HEK293 (cell line): ENCODE results near the gene RIN1.

Source experiments
- BCL11A ChIP-seq: fragments of 450-650 bp; formaldehyde crosslinking; IDR thresholded peaks from 2 replicates; pipeline ENCODE4 v1.5.1; 2016; ENCODE audit warnings: low read depth, missing biosample characterization, missing genetic modification characterization
- EGR2 ChIP-seq: fragments of 450-650 bp; formaldehyde crosslinking; IDR thresholded peaks from 2 replicates; pipeline ENCODE4 v1.5.1; 2016; ENCODE audit warnings: low read depth, missing biosample characterization, missing genetic modification characterization
- KLF9 ChIP-seq: fragments of 450-650 bp; formaldehyde crosslinking; IDR thresholded peaks from 2 replicates; pipeline ENCODE4 v1.5.1; 2016; ENCODE audit warnings: missing biosample characterization, missing genetic modification characterization, low read depth
- RBAK ChIP-seq: fragments of 450-650 bp; formaldehyde crosslinking; IDR thresholded peaks from 2 replicates; pipeline ENCODE4 v1.5.1; 2016; ENCODE audit warnings: missing biosample characterization, missing genetic modification characterization
- WT1 ChIP-seq: fragments of 450-650 bp; formaldehyde crosslinking; IDR thresholded peaks from 2 replicates; pipeline ENCODE4 v1.5.1; 2016; ENCODE audit warnings: missing biosample characterization, missing genetic modification characterization
- ZBTB8A ChIP-seq: fragments of 450-650 bp; formaldehyde crosslinking; IDR thresholded peaks from 2 replicates; pipeline ENCODE4 v1.5.1; 2016; ENCODE audit warnings: missing biosample characterization, missing genetic modification characterization
- ZFP41 ChIP-seq: fragments of 450-650 bp; formaldehyde crosslinking; IDR thresholded peaks from 2 replicates; pipeline ENCODE4 v1.5.1; 2016; ENCODE audit warnings: missing biosample characterization, missing genetic modification characterization, borderline replicate concordance
- ZNF19 ChIP-seq: fragments of 450-650 bp; formaldehyde crosslinking; IDR thresholded peaks from 2 replicates; pipeline ENCODE4; 2016; ENCODE audit warnings: missing biosample characterization, missing genetic modification characterization, low read depth
- ZNF2 ChIP-seq: fragments of 450-650 bp; formaldehyde crosslinking; IDR thresholded peaks from 2 replicates; pipeline ENCODE4 v1.5.1; 2016; ENCODE audit warnings: missing biosample characterization, missing genetic modification characterization
- ZNF23 ChIP-seq: fragments of 450-650 bp; formaldehyde crosslinking; IDR thresholded peaks from 2 replicates; pipeline ENCODE4 v1.5.1; 2016; ENCODE audit warnings: missing biosample characterization, missing genetic modification characterization, borderline replicate concordance
- ZNF248 ChIP-seq: fragments of 450-650 bp; formaldehyde crosslinking; IDR thresholded peaks from 2 replicates; pipeline ENCODE4 v1.5.1; 2017; ENCODE audit warnings: missing biosample characterization, missing genetic modification characterization
- ZNF324 ChIP-seq: fragments of 450-650 bp; formaldehyde crosslinking; IDR thresholded peaks from 2 replicates; pipeline ENCODE4 v1.5.1; 2016; ENCODE audit warnings: missing biosample characterization, missing genetic modification characterization
- ZNF426 ChIP-seq: fragments of 450-650 bp; formaldehyde crosslinking; IDR thresholded peaks from 2 replicates; pipeline ENCODE4 v1.5.1; 2017; ENCODE audit warnings: missing biosample characterization, missing genetic modification characterization, mild to moderate bottlenecking, inconsistent platforms, moderate library complexity
- ZNF529 ChIP-seq: fragments of 450-650 bp; formaldehyde crosslinking; IDR thresholded peaks from 2 replicates; pipeline ENCODE4 v1.5.1; 2017; ENCODE audit warnings: missing genetic modification characterization, missing biosample characterization; ENCODE audit not compliant: insufficient replicate concordance
- ZNF549 ChIP-seq: fragments of 450-650 bp; IDR thresholded peaks from 2 replicates; pipeline ENCODE4 v1.5.1; 2018; ENCODE audit warnings: missing biosample characterization, missing genetic modification characterization, mild to moderate bottlenecking, inconsistent platforms, moderate library complexity
- ZNF600 ChIP-seq: fragments of 450-650 bp; formaldehyde crosslinking; IDR thresholded peaks from 2 replicates; pipeline ENCODE4 v1.5.1; 2016; ENCODE audit warnings: missing biosample characterization, missing genetic modification characterization
- ZNF621 ChIP-seq: fragments of 450-650 bp; formaldehyde crosslinking; IDR thresholded peaks from 2 replicates; pipeline ENCODE4 v1.5.1; 2017; ENCODE audit warnings: missing biosample characterization, missing genetic modification characterization
- TF ChIP-seq, protein P1 (sequence below): fragments of 450-650 bp; formaldehyde crosslinking; IDR thresholded peaks from 2 replicates; pipeline ENCODE4 v1.5.1; 2017; ENCODE audit warnings: missing biosample characterization, missing genetic modification characterization
- TF ChIP-seq, protein P2 (sequence below): fragments of 450-650 bp; formaldehyde crosslinking; optimal IDR thresholded peaks from 2 replicates; pipeline ENCODE3; 2016; ENCODE audit warnings: missing biosample characterization, mild to moderate bottlenecking, missing genetic modification characterization
- TF ChIP-seq, protein P3 (sequence below): fragments of 450-650 bp; formaldehyde crosslinking; IDR thresholded peaks from 2 replicates; pipeline ENCODE4 v1.5.1; 2017; ENCODE audit warnings: missing biosample characterization, missing genetic modification characterization
- TF ChIP-seq, protein P4 (sequence below): fragments of 450-650 bp; formaldehyde crosslinking; IDR thresholded peaks from 2 replicates; pipeline ENCODE4 v1.5.1; 2016; ENCODE audit warnings: missing biosample characterization, missing genetic modification characterization

Gene RIN1

DNA sequence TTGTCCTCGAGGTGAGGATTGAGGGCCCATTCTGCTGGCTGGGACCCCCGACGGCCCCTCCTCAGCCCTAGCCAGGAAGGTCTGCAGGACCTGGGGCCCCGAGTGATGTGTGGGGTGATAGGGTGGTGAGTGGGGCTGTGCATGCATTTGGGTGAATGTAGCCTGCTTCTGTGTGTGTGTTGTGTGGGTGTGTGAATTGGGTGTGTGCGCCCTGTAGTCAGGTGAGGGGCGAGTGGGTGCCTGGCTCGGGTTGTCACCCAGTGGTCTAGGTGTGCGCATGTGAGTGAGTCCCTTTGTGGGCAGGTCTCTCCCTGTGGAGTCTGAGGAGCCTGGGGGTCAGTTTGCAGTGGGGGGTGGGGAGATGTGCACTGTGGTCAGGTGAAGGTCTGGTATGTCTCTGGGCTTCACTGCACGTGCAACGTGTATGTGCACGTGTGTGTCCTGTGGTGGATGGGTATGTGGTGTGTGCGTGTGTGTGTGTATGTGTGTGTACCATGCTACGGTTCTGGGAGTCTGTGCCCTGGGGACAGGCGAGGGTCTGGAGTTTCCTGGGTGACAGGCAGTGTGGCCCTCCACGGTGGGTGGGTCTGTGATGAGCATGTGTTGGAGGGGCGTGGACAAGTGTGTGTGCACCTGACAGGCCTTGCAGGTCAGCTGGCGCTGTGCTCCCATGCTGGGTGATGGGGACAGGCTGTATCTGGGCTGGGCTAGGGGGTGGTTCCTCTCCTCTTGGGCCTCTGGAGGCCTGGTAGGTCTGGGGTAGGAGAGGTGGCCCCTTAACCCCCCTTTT lies 43.5 kb downstream of the RIN1 start (continued):
- no peak for TF ChIP-seq ZNF621
- no peak for TF ChIP-seq ZFP41 (tag by site-specific recombination)
- no peak for TF ChIP-seq ZNF324 (tag by site-specific recombination)
- no peak for TF ChIP-seq ZBTB8A (tag by site-specific recombination)
- TF ChIP-seq ZNF23 (tag by site-specific recombination): no peak
- TF ChIP-seq, protein P1, sequence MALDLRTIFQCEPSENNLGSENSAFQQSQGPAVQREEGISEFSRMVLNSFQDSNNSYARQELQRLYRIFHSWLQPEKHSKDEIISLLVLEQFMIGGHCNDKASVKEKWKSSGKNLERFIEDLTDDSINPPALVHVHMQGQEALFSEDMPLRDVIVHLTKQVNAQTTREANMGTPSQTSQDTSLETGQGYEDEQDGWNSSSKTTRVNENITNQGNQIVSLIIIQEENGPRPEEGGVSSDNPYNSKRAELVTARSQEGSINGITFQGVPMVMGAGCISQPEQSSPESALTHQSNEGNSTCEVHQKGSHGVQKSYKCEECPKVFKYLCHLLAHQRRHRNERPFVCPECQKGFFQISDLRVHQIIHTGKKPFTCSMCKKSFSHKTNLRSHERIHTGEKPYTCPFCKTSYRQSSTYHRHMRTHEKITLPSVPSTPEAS (tag by site-specific recombination): peak; percentile 79
- peak; percentile 31; the same call in 1 of the 2 replicates for TF ChIP-seq KLF9 (tag by site-specific recombination)
- 0 out of 2 replicates have a peak, but pooled peaks have one; percentile 28 for TF ChIP-seq ZNF600
- TF ChIP-seq ZNF248 (tag by site-specific recombination): no peak
- TF ChIP-seq, protein P2, sequence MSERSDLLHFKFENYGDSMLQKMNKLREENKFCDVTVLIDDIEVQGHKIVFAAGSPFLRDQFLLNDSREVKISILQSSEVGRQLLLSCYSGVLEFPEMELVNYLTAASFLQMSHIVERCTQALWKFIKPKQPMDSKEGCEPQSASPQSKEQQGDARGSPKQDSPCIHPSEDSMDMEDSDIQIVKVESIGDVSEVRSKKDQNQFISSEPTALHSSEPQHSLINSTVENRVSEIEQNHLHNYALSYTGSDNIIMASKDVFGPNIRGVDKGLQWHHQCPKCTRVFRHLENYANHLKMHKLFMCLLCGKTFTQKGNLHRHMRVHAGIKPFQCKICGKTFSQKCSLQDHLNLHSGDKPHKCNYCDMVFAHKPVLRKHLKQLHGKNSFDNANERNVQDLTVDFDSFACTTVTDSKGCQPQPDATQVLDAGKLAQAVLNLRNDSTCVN (tag by site-specific recombination): no peak
- TF ChIP-seq RBAK (tag by site-specific recombination): no peak
- TF ChIP-seq, protein P3, sequence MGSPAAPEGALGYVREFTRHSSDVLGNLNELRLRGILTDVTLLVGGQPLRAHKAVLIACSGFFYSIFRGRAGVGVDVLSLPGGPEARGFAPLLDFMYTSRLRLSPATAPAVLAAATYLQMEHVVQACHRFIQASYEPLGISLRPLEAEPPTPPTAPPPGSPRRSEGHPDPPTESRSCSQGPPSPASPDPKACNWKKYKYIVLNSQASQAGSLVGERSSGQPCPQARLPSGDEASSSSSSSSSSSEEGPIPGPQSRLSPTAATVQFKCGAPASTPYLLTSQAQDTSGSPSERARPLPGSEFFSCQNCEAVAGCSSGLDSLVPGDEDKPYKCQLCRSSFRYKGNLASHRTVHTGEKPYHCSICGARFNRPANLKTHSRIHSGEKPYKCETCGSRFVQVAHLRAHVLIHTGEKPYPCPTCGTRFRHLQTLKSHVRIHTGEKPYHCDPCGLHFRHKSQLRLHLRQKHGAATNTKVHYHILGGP (tag by site-specific recombination): no peak
- no peak for TF ChIP-seq BCL11A (tag by site-specific recombination)
- TF ChIP-seq ZNF2 (tag by site-specific recombination): no peak
- no peak for TF ChIP-seq ZNF549 (tag by site-specific recombination)
- TF ChIP-seq ZNF426 (tag by site-specific recombination): no peak
- no peak for TF ChIP-seq ZNF19
- TF ChIP-seq ZNF529: no peak
- no peak for TF ChIP-seq WT1 (tag by site-specific recombination)
- TF ChIP-seq EGR2 (tag by site-specific recombination): peak; percentile 88
- TF ChIP-seq, protein P4, sequence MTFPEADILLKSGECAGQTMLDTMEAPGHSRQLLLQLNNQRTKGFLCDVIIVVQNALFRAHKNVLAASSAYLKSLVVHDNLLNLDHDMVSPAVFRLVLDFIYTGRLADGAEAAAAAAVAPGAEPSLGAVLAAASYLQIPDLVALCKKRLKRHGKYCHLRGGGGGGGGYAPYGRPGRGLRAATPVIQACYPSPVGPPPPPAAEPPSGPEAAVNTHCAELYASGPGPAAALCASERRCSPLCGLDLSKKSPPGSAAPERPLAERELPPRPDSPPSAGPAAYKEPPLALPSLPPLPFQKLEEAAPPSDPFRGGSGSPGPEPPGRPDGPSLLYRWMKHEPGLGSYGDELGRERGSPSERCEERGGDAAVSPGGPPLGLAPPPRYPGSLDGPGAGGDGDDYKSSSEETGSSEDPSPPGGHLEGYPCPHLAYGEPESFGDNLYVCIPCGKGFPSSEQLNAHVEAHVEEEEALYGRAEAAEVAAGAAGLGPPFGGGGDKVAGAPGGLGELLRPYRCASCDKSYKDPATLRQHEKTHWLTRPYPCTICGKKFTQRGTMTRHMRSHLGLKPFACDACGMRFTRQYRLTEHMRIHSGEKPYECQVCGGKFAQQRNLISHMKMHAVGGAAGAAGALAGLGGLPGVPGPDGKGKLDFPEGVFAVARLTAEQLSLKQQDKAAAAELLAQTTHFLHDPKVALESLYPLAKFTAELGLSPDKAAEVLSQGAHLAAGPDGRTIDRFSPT (tag by site-specific recombination): 0 out of 2 replicates have a peak, but pooled peaks have one; percentile 9
